ENCODE results near the gene RAPGEF6. TPM values are rescaled to one million over a fixed set of nuclear protein-coding genes. Genes with fewer than 3 reads are reported as not detected.

Gene RAPGEF6
- total and polyA plus RNA-seq, 9 of the 15 experiments (the other 6 are each of a cell fraction or from before 2014, with no cell fraction given): 2.7 to 23.4 (median 12.7) TPM

DNA sequence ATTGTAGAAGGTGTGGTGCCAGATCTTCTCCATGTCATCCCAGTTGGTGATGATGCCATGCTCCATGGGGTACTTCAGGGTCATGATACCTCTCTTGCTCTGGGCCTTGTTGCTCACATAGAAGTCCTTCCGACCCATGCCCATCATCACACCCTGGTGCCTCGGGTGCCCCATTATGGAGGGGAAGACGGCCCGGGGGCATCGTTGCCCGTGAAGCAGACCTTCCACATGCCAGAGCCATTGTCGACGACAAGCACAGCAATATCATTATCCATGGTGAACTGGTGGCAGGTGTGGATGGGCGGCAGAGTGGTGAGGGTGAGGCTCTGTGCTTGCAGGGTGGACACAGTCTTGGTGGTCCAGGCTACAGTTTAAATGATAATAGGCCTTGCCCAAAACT, 24.8 kb upstream of the RAPGEF6 start:
- no TSS peak for BruUV-seq (replicated peaks)
- no peak for FAIRE-seq
- no peak for TF ChIP-seq ZNF384 (IDR thresholded peaks at IDR 0.05; ENCODE audit: low read depth, low read length)
- no peak for TF ChIP-seq ZBTB1 (CRISPR knock-in tag; IDR thresholded peaks at IDR 0.05; ENCODE audit: borderline replicate concordance, low read depth)
- TF ChIP-seq, protein P1, sequence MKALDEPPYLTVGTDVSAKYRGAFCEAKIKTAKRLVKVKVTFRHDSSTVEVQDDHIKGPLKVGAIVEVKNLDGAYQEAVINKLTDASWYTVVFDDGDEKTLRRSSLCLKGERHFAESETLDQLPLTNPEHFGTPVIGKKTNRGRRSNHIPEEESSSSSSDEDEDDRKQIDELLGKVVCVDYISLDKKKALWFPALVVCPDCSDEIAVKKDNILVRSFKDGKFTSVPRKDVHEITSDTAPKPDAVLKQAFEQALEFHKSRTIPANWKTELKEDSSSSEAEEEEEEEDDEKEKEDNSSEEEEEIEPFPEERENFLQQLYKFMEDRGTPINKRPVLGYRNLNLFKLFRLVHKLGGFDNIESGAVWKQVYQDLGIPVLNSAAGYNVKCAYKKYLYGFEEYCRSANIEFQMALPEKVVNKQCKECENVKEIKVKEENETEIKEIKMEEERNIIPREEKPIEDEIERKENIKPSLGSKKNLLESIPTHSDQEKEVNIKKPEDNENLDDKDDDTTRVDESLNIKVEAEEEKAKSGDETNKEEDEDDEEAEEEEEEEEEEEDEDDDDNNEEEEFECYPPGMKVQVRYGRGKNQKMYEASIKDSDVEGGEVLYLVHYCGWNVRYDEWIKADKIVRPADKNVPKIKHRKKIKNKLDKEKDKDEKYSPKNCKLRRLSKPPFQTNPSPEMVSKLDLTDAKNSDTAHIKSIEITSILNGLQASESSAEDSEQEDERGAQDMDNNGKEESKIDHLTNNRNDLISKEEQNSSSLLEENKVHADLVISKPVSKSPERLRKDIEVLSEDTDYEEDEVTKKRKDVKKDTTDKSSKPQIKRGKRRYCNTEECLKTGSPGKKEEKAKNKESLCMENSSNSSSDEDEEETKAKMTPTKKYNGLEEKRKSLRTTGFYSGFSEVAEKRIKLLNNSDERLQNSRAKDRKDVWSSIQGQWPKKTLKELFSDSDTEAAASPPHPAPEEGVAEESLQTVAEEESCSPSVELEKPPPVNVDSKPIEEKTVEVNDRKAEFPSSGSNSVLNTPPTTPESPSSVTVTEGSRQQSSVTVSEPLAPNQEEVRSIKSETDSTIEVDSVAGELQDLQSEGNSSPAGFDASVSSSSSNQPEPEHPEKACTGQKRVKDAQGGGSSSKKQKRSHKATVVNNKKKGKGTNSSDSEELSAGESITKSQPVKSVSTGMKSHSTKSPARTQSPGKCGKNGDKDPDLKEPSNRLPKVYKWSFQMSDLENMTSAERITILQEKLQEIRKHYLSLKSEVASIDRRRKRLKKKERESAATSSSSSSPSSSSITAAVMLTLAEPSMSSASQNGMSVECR (CRISPR knock-in tag; IDR thresholded peaks at IDR 0.05): no peak
- TF ChIP-seq POLR2H (tag; IDR thresholded peaks at IDR 0.05; ENCODE audit: low read depth): no peak
- TF ChIP-seq, protein P2, sequence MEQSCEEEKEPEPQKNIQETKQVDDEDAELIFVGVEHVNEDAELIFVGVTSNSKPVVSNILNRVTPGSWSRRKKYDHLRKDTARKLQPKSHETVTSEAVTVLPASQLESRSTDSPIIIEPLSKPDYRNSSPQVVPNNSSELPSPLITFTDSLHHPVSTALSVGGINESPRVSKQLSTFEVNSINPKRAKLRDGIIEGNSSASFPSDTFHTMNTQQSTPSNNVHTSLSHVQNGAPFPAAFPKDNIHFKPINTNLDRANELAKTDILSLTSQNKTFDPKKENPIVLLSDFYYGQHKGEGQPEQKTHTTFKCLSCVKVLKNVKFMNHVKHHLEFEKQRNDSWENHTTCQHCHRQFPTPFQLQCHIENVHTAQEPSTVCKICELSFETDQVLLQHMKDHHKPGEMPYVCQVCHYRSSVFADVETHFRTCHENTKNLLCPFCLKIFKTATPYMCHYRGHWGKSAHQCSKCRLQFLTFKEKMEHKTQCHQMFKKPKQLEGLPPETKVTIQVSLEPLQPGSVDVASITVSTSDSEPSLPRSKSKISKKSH (CRISPR knock-in tag; IDR thresholded peaks at IDR 0.05): no peak
- TF ChIP-seq EZH2 (IDR thresholded peaks at IDR 0.05; ENCODE audit: borderline replicate concordance, low read depth, low read length): no peak
- TF ChIP-seq, protein P3, sequence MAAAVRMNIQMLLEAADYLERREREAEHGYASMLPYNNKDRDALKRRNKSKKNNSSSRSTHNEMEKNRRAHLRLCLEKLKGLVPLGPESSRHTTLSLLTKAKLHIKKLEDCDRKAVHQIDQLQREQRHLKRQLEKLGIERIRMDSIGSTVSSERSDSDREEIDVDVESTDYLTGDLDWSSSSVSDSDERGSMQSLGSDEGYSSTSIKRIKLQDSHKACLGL (CRISPR knock-in tag; IDR thresholded peaks at IDR 0.05; ENCODE audit: borderline replicate concordance, poor library complexity, severe bottlenecking): no peak
- no peak for TF ChIP-seq ZNF324 (CRISPR knock-in tag; IDR thresholded peaks at IDR 0.05)
- TF ChIP-seq CAMTA2 (CRISPR knock-in tag; conservative IDR thresholded peaks at IDR 0.05): no peak
- TF ChIP-seq TAF15 (IDR thresholded peaks at IDR 0.05; ENCODE audit: low read depth, low read length): no peak
- no peak for TF ChIP-seq TAF7 (tag; IDR thresholded peaks at IDR 0.05)
- TF ChIP-seq OTX1 (CRISPR knock-in tag; IDR thresholded peaks at IDR 0.05): no peak
- TF ChIP-seq FOS (IDR thresholded peaks at IDR 0.05; ENCODE audit: extremely low read depth, insufficient read length): no peak
- TF ChIP-seq, protein P4, sequence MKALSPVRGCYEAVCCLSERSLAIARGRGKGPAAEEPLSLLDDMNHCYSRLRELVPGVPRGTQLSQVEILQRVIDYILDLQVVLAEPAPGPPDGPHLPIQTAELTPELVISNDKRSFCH (CRISPR knock-in tag; IDR thresholded peaks at IDR 0.05): no peak
- TF ChIP-seq, protein P4 (tag; IDR thresholded peaks at IDR 0.05): no peak
- no peak for TF ChIP-seq ETV5 (CRISPR knock-in tag; IDR thresholded peaks at IDR 0.05; ENCODE audit: low read depth)
- no peak for TF ChIP-seq ZNF561 (CRISPR knock-in tag; conservative IDR thresholded peaks at IDR 0.05)

More for the DNA sequence above, 24.8 kb upstream of the RAPGEF6 start:
- no peaks in the 10 kb centered on the region for H3K9me3 ChIP-seq (replicated peaks; ENCODE audit: control insufficient read depth, insufficient read depth, low read depth, low read length)
- no peak overlapping the region for H2AFZ ChIP-seq (ENCODE audit: low read depth, low read length)
- intact Hi-C loops (cut with micrococcal nuclease) (no loop called here), in situ Hi-C loops (cut with MboI) (no loop called here)
- WGBS (ENCODE audit: insufficient coverage, low coverage, missing lambda C conversion rate): 99% methylated on average over 7 of the region's 9 CpGs
- H3K4me1 ChIP-seq (replicated peaks in 1 of 2; ENCODE audit: control insufficient read depth in 2 of 2, insufficient read depth in 2 of 2, low read length in 2 of 2): peaks cover 0 to 2% of the 10 kb centered on the region in 2 experiments; a peak in 1 of 5 replicates
- DNase-seq (ENCODE audit: extremely low read depth in 1 of 4, low spot score in 3 of 4) (no peak), ATAC-seq (no peak)
- no peaks in the 10 kb centered on the region for H3K27me3 ChIP-seq (ENCODE audit: control insufficient read depth in 2 of 2, insufficient read depth in 2 of 2, low read length in 2 of 2)
- no peak overlapping the region for H3K4me2 ChIP-seq (ENCODE audit: insufficient read depth, low read length)
- no peak overlapping the region for H3K4me3 ChIP-seq
- no peaks in the 10 kb centered on the region for H3K9me1 ChIP-seq (ENCODE audit: control insufficient read depth, insufficient read depth, low read length)
- no peak overlapping the region for H3K9ac ChIP-seq (ENCODE audit: insufficient read depth in 1 of 2, low read depth in 2 of 2, low read length in 2 of 2)
- POLR2A ChIA-PET: interaction anchor here (0.6 to 1.0 kb wide), 2 partner anchors 13 to 1213 kb away, joined by 3 read pairs; no protein-coding TSS in a partner anchor
- peaks cover 70% of the 10 kb centered on the region for H3K36me3 ChIP-seq (ENCODE audit: control insufficient read depth, insufficient read depth, low read length)
- 0 out of 2 replicates have a peak, but pooled peaks cover 3% of the 10 kb centered on the region for H4K20me1 ChIP-seq (replicated peaks; ENCODE audit: control insufficient read depth, insufficient read depth, low read length)
- CTCF ChIA-PET (ENCODE audit: low intra/inter-chr PET ratio): interaction anchor here (0.6 kb wide), 1 partner anchor 8 kb away, joined by 5 read pairs; no protein-coding TSS in a partner anchor
- no peak overlapping the region; the same call in 2 of the 3 replicates for H3K27ac ChIP-seq (ENCODE audit: extremely low read depth, low read depth, low read length)
- no peaks in the 10 kb centered on the region for H3K79me2 ChIP-seq (ENCODE audit: control insufficient read depth, insufficient read depth, low read length)

Measured in K562 (cell line).